ENCODE results near the gene UQCRH.

The UQCRH gene

GRCh38 chr1:46340404-46341221 is 37.1 kb downstream of the UQCRH start, which contains the start of gene NSUN4:
NSUN4 (plus strand) TSS chr1:46340807; CDS start chr1:46340827, 20 bp downstream.
- DNase-seq (ENCODE audit: low spot score): peak; percentile 80
- in situ Hi-C loops (cut with MboI; ENCODE audit: low pct_unique_long_range_greater_than_20kb, low sequenced_read_pairs, unreplicated experiment): loop anchor here (10.0 kb wide), 1 partner anchor 46 kb away; no protein-coding TSS in a partner anchor
- TF ChIP-seq, protein P1, sequence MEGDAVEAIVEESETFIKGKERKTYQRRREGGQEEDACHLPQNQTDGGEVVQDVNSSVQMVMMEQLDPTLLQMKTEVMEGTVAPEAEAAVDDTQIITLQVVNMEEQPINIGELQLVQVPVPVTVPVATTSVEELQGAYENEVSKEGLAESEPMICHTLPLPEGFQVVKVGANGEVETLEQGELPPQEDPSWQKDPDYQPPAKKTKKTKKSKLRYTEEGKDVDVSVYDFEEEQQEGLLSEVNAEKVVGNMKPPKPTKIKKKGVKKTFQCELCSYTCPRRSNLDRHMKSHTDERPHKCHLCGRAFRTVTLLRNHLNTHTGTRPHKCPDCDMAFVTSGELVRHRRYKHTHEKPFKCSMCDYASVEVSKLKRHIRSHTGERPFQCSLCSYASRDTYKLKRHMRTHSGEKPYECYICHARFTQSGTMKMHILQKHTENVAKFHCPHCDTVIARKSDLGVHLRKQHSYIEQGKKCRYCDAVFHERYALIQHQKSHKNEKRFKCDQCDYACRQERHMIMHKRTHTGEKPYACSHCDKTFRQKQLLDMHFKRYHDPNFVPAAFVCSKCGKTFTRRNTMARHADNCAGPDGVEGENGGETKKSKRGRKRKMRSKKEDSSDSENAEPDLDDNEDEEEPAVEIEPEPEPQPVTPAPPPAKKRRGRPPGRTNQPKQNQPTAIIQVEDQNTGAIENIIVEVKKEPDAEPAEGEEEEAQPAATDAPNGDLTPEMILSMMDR (IDR thresholded peaks at IDR 0.05; ENCODE audit: extremely low read depth, insufficient read depth, missing control alignments): peak; percentile 76

- TF ChIP-seq, protein P1 (IDR thresholded peaks at IDR 0.05; ENCODE audit: extremely low read depth, insufficient read depth, missing control alignments): no peak
- in situ Hi-C loops (cut with MboI; ENCODE audit: low pct_unique_long_range_greater_than_20kb, low sequenced_read_pairs, unreplicated experiment): loop anchor here (10.0 kb wide), 1 partner anchor 47 kb away; no protein-coding TSS in a partner anchor
- DNase-seq (ENCODE audit: low spot score): no peak
Observed at GRCh38 chr1:46341222-46342083, 38.0 kb downstream of the UQCRH start.

GRCh38 chr1:46342084-46342656 is 38.7 kb downstream of the UQCRH start:
- in situ Hi-C loops (cut with MboI; ENCODE audit: low pct_unique_long_range_greater_than_20kb, low sequenced_read_pairs, unreplicated experiment): loop anchor here (10.0 kb wide), 1 partner anchor 47 kb away; no protein-coding TSS in a partner anchor
- peak; percentile 58 for DNase-seq (ENCODE audit: low spot score)
- TF ChIP-seq, protein P1 (IDR thresholded peaks at IDR 0.05; ENCODE audit: extremely low read depth, insufficient read depth, missing control alignments): peak; percentile 41

DNA sequence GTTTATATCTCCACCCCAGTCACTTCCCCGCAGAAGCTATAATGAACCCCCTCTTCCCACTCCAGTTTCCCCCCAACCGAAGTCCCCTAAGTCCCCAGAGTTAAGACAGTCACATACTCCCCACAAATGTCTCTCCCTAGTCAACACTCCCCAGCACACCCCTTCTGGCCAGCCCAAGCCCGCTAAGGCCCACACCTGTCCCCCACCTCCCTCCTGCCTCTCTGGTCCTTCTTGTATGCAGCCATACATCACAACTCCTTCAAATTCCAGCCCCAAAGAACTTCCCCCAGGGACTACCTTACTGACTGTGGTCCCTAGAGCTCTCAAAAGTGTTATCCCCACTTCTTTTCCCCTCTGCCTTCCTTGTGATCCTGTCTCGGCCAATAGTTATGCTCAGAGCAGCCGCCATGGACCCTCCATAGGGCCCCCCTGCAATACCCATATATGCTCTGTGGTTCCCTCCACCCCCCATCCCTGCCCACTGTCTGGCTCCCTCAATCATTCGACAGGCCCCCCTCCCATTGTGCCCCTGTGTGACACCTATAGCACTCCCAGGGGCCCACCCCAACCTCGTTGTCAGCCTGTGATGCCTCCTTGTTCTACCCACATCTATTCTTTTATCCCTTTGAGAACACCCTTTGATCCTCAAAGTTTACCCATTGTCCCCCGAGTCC is 39.3 kb downstream of the UQCRH start:
- TF ChIP-seq, protein P1 (IDR thresholded peaks at IDR 0.05; ENCODE audit: extremely low read depth, insufficient read depth, missing control alignments): no peak
- DNase-seq (ENCODE audit: low spot score): no peak
- in situ Hi-C loops (cut with MboI; ENCODE audit: low pct_unique_long_range_greater_than_20kb, low sequenced_read_pairs, unreplicated experiment): loop anchor here (10.0 kb wide), 1 partner anchor 48 kb away; no protein-coding TSS in a partner anchor

GRCh38 chr1:46343351-46343695 is 39.8 kb downstream of the UQCRH start:
- TF ChIP-seq, protein P1 (IDR thresholded peaks at IDR 0.05; ENCODE audit: extremely low read depth, insufficient read depth, missing control alignments): no peak
- in situ Hi-C loops (cut with MboI; ENCODE audit: low pct_unique_long_range_greater_than_20kb, low sequenced_read_pairs, unreplicated experiment): loop anchor here (10.0 kb wide), 1 partner anchor 49 kb away; no protein-coding TSS in a partner anchor

More at GRCh38 chr1:46343351-46343695, 39.8 kb downstream of the UQCRH start:
- no peak for DNase-seq (ENCODE audit: low spot score)
